HEK293T (cell line): ENCODE measurements around the gene UBAP2.
"Not testable (repeated sequence)": the region's sequence is repeated elsewhere in the genome, so short reads cannot be mapped to it uniquely, and the experiment has no call there.

Experiments
- CTCF ChIA-PET: fragments of 350-600 bp; formaldehyde crosslinking; extraction: SDS; loops from one replicate; lab custom pipeline; 2021; ENCODE audit warnings: antibody characterized with exemption, inconsistent platforms; lab: Yijun Ruan, JAX
- POLR2A ChIA-PET: fragments of 350-600 bp; formaldehyde crosslinking; extraction: SDS; loops from one replicate; lab custom pipeline; 2020; ENCODE audit warnings: antibody characterized with exemption, inconsistent platforms; lab: Yijun Ruan, JAX
- DNase-seq: peaks from one replicate; pipeline ENCODE4 v3.0.0; 2012; ENCODE audit warnings: mixed read lengths; ENCODE audit errors: extremely low spot score
- ARNT ChIP-seq: fragments of 450-650 bp; IDR thresholded peaks from 2 replicates; pipeline ENCODE4 v1.6.1; 2017; ENCODE audit warnings: mild to moderate bottlenecking
- BHLHE40 ChIP-seq: fragments of 450-650 bp; IDR thresholded peaks from 2 replicates; pipeline ENCODE4 v1.6.1; 2016; ENCODE audit warnings: mild to moderate bottlenecking, moderate library complexity, borderline replicate concordance
- CTBP1 ChIP-seq: fragments of 450-650 bp; IDR thresholded peaks from 2 replicates; pipeline ENCODE4 v1.6.1; 2016; ENCODE audit warnings: borderline replicate concordance
- ELF4 ChIP-seq: fragments of 450-650 bp; IDR thresholded peaks from 2 replicates; pipeline ENCODE4 v1.6.1; 2017; ENCODE audit warnings: antibody characterized with exemption
- FOXA1 ChIP-seq: fragments of 450-650 bp; IDR thresholded peaks from 2 replicates; pipeline ENCODE4 v1.6.1; 2016; ENCODE audit warnings: mild to moderate bottlenecking
- FOXK2 ChIP-seq: fragments of 450-650 bp; IDR thresholded peaks from 2 replicates; pipeline ENCODE4 v1.6.1; 2016; ENCODE audit warnings: mild to moderate bottlenecking
- FOXM1 ChIP-seq: fragments of 450-650 bp; IDR thresholded peaks from 2 replicates; pipeline ENCODE4 v1.6.1; 2017; ENCODE audit warnings: mild to moderate bottlenecking, borderline replicate concordance
- HDGF ChIP-seq: fragments of 450-650 bp; IDR thresholded peaks from 2 replicates; pipeline ENCODE4 v1.6.1; 2017; ENCODE audit warnings: antibody characterized with exemption, borderline replicate concordance
- L3MBTL2 ChIP-seq: fragments of 450-650 bp; conservative IDR thresholded peaks from 2 replicates; pipeline ENCODE4 v1.6.1; 2016; ENCODE audit warnings: mild to moderate bottlenecking
- LEF1 ChIP-seq: fragments of 450-650 bp; IDR thresholded peaks from 2 replicates; pipeline ENCODE4 v1.6.1; 2017; ENCODE audit warnings: mild to moderate bottlenecking, borderline replicate concordance
- NFRKB ChIP-seq: fragments of 450-650 bp; IDR thresholded peaks from 2 replicates; pipeline ENCODE4 v1.6.1; 2016; ENCODE audit warnings: mild to moderate bottlenecking, moderate library complexity
- SP1 ChIP-seq: fragments of 450-650 bp; IDR thresholded peaks from 2 replicates; pipeline ENCODE4 v1.6.1; 2017
- SUZ12 ChIP-seq: fragments of 450-650 bp; IDR thresholded peaks from 2 replicates; pipeline ENCODE4 v1.6.1; 2016; ENCODE audit warnings: mild to moderate bottlenecking
- TARDBP ChIP-seq: fragments of 450-650 bp; IDR thresholded peaks from 2 replicates; pipeline ENCODE4 v1.6.1; 2016
- ZNF384 ChIP-seq: fragments of 450-650 bp; IDR thresholded peaks from 2 replicates; pipeline ENCODE4 v1.6.1; 2016

Gene UBAP2

GRCh38 chr9:34059954-34060353 is 11.3 kb upstream of the UBAP2 start:
- POLR2A ChIA-PET, result no interaction called here
- CTCF ChIA-PET, result interaction anchor here (0.6 kb wide), 1 partner anchor 75 kb away, joined by 3 read pairs; no protein-coding TSS in a partner anchor
- TF ChIP-seq FOXA1, result no peak
- no peak for TF ChIP-seq BHLHE40
- no peak for TF ChIP-seq TARDBP
- no peak for TF ChIP-seq SP1
- no peak for TF ChIP-seq SUZ12
- no peak for TF ChIP-seq L3MBTL2
- no peak for TF ChIP-seq CTBP1
- TF ChIP-seq ARNT, result no peak
- no peak for TF ChIP-seq HDGF
- TF ChIP-seq ZNF384, result no peak
- no peak for TF ChIP-seq FOXM1
- TF ChIP-seq FOXK2, result no peak
- TF ChIP-seq NFRKB, result no peak
- TF ChIP-seq LEF1, result no peak

GRCh38 chr9:34059281-34059680 is 10.6 kb upstream of the UBAP2 start:
- TF ChIP-seq ZNF384, result no peak
- no peak for TF ChIP-seq BHLHE40
- no peak for TF ChIP-seq ELF4
- ChIA-PET CTCF (interaction anchor here (0.6 kb wide), 1 partner anchor 75 kb away, joined by 3 read pairs; no protein-coding TSS in a partner anchor), POLR2A (no interaction called here)
- DNase-seq, result no peak

More at GRCh38 chr9:34059954-34060353, 11.3 kb upstream of the UBAP2 start:
- no peak for DNase-seq

GRCh38 chr9:34049630-34050384 is 1.1 kb upstream of the UBAP2 start:
- ChIA-PET POLR2A (interaction anchor here (0.7 to 3.5 kb wide), 4 partner anchors 9 to 125 kb away, joined by 3 to 22 read pairs (median 3); no protein-coding TSS in a partner anchor), CTCF (interaction anchor here (0.5 to 0.8 kb wide), 2 partner anchors 24 to 56 kb away, joined by 3 read pairs; no protein-coding TSS in a partner anchor)
- no peak for DNase-seq
- TF ChIP-seq FOXM1 (no peak), ARNT (no peak), SP1 (no peak)

DNA sequence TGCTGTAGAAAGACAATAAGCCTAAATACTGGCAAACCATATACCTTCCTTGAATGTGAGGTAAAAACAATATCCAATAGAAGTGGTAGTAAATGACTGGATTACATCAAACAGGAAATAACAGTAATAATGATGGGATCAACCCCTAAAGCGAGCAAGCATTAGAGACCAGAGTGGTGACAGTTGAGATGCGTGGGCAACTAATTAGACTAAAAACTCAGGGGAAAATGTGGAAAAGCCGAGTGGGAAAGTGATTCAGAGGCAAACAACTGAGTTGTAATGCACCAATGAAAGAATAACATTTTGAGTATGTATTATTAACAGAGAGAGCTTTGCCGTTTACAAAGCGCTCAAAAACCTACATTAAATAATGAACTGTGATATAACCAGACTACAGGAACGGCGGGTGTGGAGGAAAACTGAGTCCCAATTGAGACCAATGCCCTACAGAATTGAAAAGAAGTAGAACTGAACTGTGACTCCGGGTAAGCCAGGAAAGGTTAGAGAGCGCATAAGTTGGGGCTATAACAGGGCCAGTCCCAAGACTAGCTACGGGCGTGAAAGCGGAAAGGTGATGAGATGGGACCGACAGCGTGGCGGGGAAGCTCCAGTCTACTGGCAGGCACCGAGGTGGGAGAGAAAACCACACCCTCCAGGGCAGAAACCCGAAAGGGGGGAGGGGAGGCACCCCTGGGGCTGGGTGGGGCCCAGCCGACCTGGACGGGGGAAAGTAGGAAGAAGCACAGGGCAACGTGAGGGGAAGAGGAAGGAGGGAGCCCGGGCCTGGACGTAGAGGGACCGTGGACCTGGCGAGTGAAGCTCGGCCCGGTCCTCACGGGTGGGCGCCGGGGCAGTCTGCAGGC is 592 bp downstream of the UBAP2 start:
- DNase-seq, result peak; percentile 43
- ChIA-PET CTCF (interaction anchor here (1.3 kb wide), 1 partner anchor 26 kb away, joined by 5 read pairs; no protein-coding TSS in a partner anchor), POLR2A (interaction anchor here (0.6 to 3.5 kb wide), 3 partner anchors 25 to 574 kb away, joined by 3 to 22 read pairs (median 3); partner anchors contain the start of gene NOL6)
- TF ChIP-seq HDGF, result no peak
- no peak for TF ChIP-seq CTBP1
- TF ChIP-seq NFRKB, result no peak
- TF ChIP-seq ZNF384, result no peak
- TF ChIP-seq ELF4, result no peak
- TF ChIP-seq TARDBP, result no peak

- CTCF ChIA-PET, result interaction anchor here (0.6 to 1.0 kb wide), 2 partner anchors 24 to 574 kb away, joined by 4 to 6 read pairs; no protein-coding TSS in a partner anchor
- no peak for DNase-seq
- POLR2A ChIA-PET, result no interaction called here
- TF ChIP-seq FOXA1, result no peak
- TF ChIP-seq FOXM1, result no peak
- TF ChIP-seq LEF1, result no peak
- TF ChIP-seq SUZ12, result no peak
- no peak for TF ChIP-seq SP1
- TF ChIP-seq BHLHE40, result no peak
- TF ChIP-seq NFRKB, result no peak
These were observed 1.8 kb downstream of the UBAP2 start for GRCh38 chr9:34046784-34047379.

GRCh38 chr9:34045903-34046302 is 2.8 kb downstream of the UBAP2 start:
- TF ChIP-seq ARNT, result no peak
- TF ChIP-seq CTBP1, result no peak
- no peak for TF ChIP-seq ZNF384
- TF ChIP-seq FOXM1, result no peak
- TF ChIP-seq NFRKB, result no peak
- no peak for TF ChIP-seq TARDBP
- no peak for DNase-seq
- ChIA-PET POLR2A (no interaction called here), CTCF (interaction anchor here (1.0 kb wide), 1 partner anchor 25 kb away, joined by 6 read pairs; no protein-coding TSS in a partner anchor)

DNA sequence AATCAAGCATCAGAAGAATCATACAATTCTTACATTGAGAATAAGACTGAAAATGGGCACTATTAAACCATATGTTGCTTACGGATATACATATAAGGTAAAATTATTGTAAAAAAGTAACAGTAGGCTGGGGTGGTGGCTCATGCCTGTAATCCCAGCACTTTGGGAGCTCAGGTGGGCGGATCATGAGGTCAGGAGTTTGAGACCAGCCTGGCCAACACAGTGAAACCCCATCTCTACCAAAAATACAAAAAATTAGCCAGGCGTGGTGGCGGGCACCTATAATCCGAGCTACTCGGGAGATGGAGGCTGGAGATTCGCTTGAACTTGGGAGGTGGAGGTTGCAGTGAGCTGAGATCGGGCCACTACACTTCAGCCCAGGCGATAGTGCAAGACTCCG is 6.6 kb downstream of the UBAP2 start:
- POLR2A ChIA-PET, CTCF ChIA-PET, DNase-seq: not testable (repeated sequence)

- DNase-seq, CTCF ChIA-PET, POLR2A ChIA-PET: not testable (repeated sequence)
These were observed 9.8 kb downstream of the UBAP2 start for GRCh38 chr9:34038851-34039250.
